Activated naive CD8-positive, alpha-beta T cell treated with anti-CD3 and anti-CD28 coated beads, Interleukin-2, amount 50 U/mL, for 24 hours (primary cell): ENCODE measurements around the gene CAMKMT.

ENCODE experiments used
- ATAC-seq: fragments of 150-1000 bp; cut with Tn5 transposase; one replicate; pipeline ENCODE4 v1.10.0; 2021
- DNase-seq: peaks from one replicate; pipeline ENCODE4 v3.0.0; 2021
- H3K27ac Mint-ChIP-seq: one replicate; pipeline ENCODE4 v1.8.0; 2021; ENCODE audit warnings: mild to moderate bottlenecking, mixed read lengths
- H3K27me3 Mint-ChIP-seq: one replicate; pipeline ENCODE4 v1.8.0; 2021; ENCODE audit warnings: mixed read lengths
- H3K36me3 Mint-ChIP-seq: one replicate; pipeline ENCODE4 v1.8.0; 2021; ENCODE audit warnings: low read depth, mixed read lengths
- H3K4me1 Mint-ChIP-seq: one replicate; pipeline ENCODE4 v1.8.0; 2021; ENCODE audit warnings: mixed read lengths
- H3K4me3 Mint-ChIP-seq: one replicate; pipeline ENCODE4 v1.8.0; 2021; ENCODE audit warnings: mild to moderate bottlenecking, moderate library complexity, mixed read lengths
- H3K9me3 Mint-ChIP-seq: one replicate; pipeline ENCODE4 v1.8.0; 2021; ENCODE audit warnings: mixed read lengths

The CAMKMT gene

GRCh38 chr2:44680983-44681531, 319.3 kb downstream of the CAMKMT start:
- peaks cover 2% of the 10 kb centered on the region for H3K36me3 Mint-ChIP-seq
- H3K4me1 Mint-ChIP-seq: no peaks in the 10 kb centered on the region
- H3K27me3 Mint-ChIP-seq: no peaks in the 10 kb centered on the region
- no peaks in the 10 kb centered on the region for H3K9me3 Mint-ChIP-seq
- ATAC-seq (no peak), DNase-seq (no peak)
- no peak overlapping the region for H3K27ac Mint-ChIP-seq
- H3K4me3 Mint-ChIP-seq: no peak overlapping the region

DNA sequence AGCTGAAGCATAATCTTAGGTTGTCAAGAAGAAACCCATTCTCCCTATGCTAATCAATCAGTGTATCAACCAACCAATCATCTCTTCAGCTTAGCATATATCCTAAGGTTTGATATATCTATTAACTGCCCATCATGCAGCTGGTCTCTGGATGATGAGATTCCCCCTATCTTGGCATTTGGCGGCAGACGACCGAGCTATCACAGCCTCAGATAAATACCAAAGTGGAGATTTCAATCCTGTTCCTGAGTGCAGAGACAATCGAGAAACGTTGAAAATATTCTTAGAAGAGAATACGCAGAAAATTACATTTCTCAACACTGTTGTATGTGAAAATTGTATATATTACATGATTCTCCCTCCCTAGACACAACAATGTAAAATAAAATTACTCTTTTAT, 320.7 kb downstream of the CAMKMT start:
- ATAC-seq: no peak
- Mint-ChIP-seq H3K4me1 (no peaks in the 10 kb centered on the region), H3K36me3 (peaks cover 2% of the 10 kb centered on the region), H3K27me3 (no peaks in the 10 kb centered on the region), H3K27ac (no peak overlapping the region), H3K9me3 (no peaks in the 10 kb centered on the region), H3K4me3 (no peak overlapping the region)
- no peak for DNase-seq

DNA sequence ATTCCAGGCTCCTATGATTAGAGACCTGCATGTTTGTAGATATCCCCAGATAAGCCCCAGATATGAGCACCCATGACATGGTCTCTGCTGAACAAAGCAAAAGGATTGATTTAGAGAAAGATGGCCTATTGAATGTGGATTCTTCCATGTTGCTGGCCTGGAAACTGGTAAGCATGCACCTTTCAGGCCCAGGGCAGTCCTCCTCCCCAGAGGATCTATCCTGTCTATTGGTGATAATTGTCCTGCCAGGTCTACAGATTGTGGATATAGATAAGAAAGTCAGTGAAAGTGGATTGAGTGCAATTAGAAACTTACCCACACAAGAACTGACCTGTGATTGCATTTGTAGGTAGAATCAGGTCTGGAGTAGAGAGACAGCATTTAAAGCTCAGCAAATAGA, 322.8 kb downstream of the CAMKMT start:
- Mint-ChIP-seq H3K36me3 (peaks cover 2% of the 10 kb centered on the region), H3K4me3 (no peak overlapping the region), H3K4me1 (peaks cover 2% of the 10 kb centered on the region), H3K9me3 (no peaks in the 10 kb centered on the region), H3K27me3 (no peaks in the 10 kb centered on the region), H3K27ac (no peak overlapping the region)
- no peak for ATAC-seq
- DNase-seq: no peak

GRCh38 chr2:44686561-44686960, 324.8 kb downstream of the CAMKMT start:
- Mint-ChIP-seq H3K36me3 (peaks cover 2% of the 10 kb centered on the region), H3K27me3 (no peaks in the 10 kb centered on the region), H3K9me3 (no peaks in the 10 kb centered on the region), H3K27ac (no peak overlapping the region), H3K4me1 (peaks cover 3% of the 10 kb centered on the region), H3K4me3 (no peak overlapping the region)
- DNase-seq (no peak), ATAC-seq (no peak)

DNA sequence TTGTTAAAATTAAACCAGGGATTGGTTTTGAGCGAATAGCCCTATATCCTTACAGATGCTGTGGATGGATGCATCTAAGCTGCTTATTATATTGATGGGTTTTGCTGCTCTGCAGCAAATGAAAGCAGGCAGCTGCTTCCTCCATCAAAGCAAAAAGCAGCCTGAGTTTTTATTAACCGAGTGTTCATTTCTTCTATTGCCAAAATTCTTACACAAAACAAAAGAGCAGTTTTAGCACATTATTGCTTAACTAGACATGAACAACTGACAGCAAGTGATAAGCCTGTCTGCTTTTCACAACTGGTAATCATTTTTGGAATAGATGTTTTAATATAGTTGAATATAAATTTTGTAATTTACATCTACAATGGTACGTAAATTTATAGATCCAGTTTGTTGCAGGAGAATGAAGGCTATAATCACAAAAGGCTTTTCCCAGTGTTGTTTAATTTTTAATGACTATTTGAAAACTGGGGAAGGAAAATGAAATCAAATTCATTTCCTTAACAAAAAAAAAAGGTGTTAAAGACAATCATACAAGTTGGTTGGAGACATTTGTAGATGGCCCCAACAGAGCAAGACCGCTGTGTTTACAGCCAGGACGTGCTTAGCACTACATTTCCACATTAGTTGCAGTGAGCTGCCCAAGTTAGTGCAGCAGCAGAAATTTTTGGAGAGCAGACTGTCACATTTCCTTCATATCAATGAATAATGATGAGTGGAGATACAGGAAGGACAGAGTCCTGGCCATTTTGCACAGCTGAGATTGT, 326.1 kb downstream of the CAMKMT start:
- ATAC-seq (no peak), DNase-seq (no peak)
- Mint-ChIP-seq H3K9me3 (no peaks in the 10 kb centered on the region), H3K4me1 (peaks cover 3% of the 10 kb centered on the region), H3K36me3 (peaks cover 2% of the 10 kb centered on the region), H3K27ac (no peak overlapping the region), H3K27me3 (no peaks in the 10 kb centered on the region), H3K4me3 (no peak overlapping the region)

DNA sequence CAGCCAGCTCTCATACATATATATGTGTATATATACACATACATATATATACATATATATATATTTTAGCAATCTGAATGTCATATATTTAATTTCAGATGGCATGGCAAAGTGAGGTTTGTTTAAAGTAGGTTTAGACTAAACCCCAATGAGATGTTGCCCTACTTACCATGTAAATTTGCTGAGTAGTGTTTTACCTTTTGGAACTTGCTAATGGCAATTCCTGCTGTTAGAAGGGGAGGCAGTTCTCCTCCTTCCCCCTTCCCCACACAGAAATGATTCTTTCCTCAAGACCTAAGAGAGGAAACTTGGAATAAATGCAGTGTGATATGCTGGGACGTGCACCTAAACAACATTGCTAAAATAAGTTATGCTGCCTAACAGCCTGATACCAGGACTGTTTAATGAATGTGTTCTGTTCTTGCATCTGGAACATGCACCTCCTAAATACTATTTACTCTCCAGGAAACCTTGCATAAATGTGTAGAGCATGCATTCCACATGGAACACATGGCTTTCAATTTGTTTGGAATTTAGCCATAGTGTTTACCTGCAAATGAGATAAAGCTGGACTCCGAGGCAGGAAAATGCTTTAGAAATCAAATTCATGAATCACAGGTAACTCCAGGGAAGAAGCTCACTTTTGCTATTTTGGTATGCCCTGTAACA, 326.8 kb downstream of the CAMKMT start:
- H3K27ac Mint-ChIP-seq: no peak overlapping the region
- no peaks in the 10 kb centered on the region for H3K27me3 Mint-ChIP-seq
- DNase-seq (no peak), ATAC-seq (no peak)
- H3K4me3 Mint-ChIP-seq: no peak overlapping the region
- no peaks in the 10 kb centered on the region for H3K9me3 Mint-ChIP-seq
- H3K4me1 Mint-ChIP-seq: peaks cover 3% of the 10 kb centered on the region
- peaks cover 2% of the 10 kb centered on the region for H3K36me3 Mint-ChIP-seq

- Mint-ChIP-seq H3K4me3 (no peak overlapping the region), H3K4me1 (peaks cover 3% of the 10 kb centered on the region), H3K27me3 (no peaks in the 10 kb centered on the region), H3K36me3 (no peaks in the 10 kb centered on the region), H3K9me3 (no peaks in the 10 kb centered on the region), H3K27ac (no peak overlapping the region)
- no peak for ATAC-seq
- DNase-seq: no peak
Observed at GRCh38 chr2:44689516-44689915, 327.8 kb downstream of the CAMKMT start.

DNA sequence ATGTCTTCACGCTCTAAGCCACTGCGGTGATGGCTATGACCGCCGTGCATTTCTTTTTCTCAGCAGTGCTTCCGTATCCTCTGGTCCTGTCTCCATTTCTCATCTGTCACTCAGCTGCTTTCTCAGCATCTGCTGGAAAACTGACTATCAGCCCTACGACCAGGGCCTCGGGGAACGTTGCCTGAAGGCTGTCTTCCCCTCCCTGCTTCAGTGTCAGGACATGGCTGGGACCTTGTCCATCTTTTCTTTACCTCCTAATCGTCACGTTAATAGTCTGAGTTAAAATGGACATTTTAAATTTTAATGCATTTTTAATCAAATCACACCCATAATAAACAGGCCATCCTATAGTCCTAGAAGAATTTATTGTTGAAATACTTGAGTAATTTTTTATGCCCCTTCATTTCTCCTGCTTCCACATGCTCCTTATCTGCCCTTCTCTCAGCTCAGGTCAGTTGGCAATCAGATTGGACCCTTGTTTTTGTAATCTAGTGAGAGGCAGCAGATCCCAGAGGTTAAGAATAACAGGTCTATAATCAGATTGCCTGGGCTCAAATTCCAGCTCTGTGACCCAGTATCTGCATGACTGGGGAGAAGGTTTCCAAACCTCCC, 329.5 kb downstream of the CAMKMT start:
- ATAC-seq: no peak
- no peak overlapping the region for H3K27ac Mint-ChIP-seq
- H3K4me1 Mint-ChIP-seq: peaks cover 3% of the 10 kb centered on the region
- no peaks in the 10 kb centered on the region for H3K9me3 Mint-ChIP-seq
- H3K36me3 Mint-ChIP-seq: no peaks in the 10 kb centered on the region
- no peak overlapping the region for H3K4me3 Mint-ChIP-seq
- DNase-seq: no peak
- no peaks in the 10 kb centered on the region for H3K27me3 Mint-ChIP-seq

- no peak overlapping the region for H3K27ac Mint-ChIP-seq
- H3K9me3 Mint-ChIP-seq: no peaks in the 10 kb centered on the region
- no peaks in the 10 kb centered on the region for H3K36me3 Mint-ChIP-seq
- H3K27me3 Mint-ChIP-seq: no peaks in the 10 kb centered on the region
- ATAC-seq (no peak), DNase-seq (no peak)
- peaks cover 3% of the 10 kb centered on the region for H3K4me1 Mint-ChIP-seq
- H3K4me3 Mint-ChIP-seq: no peak overlapping the region
Observed at GRCh38 chr2:44692821-44693220, 331.1 kb downstream of the CAMKMT start.

- H3K4me3 Mint-ChIP-seq: no peak overlapping the region
- H3K27me3 Mint-ChIP-seq: no peaks in the 10 kb centered on the region
- no peaks in the 10 kb centered on the region for H3K4me1 Mint-ChIP-seq
- ATAC-seq (no peak), DNase-seq (no peak)
- H3K9me3 Mint-ChIP-seq: no peaks in the 10 kb centered on the region
- H3K36me3 Mint-ChIP-seq: no peaks in the 10 kb centered on the region
- no peak overlapping the region for H3K27ac Mint-ChIP-seq
Observed at GRCh38 chr2:44700824-44701223, 339.1 kb downstream of the CAMKMT start.

- ATAC-seq (no peak), DNase-seq (no peak)
- Mint-ChIP-seq H3K27me3 (no peaks in the 10 kb centered on the region), H3K9me3 (no peaks in the 10 kb centered on the region), H3K4me3 (no peak overlapping the region), H3K27ac (no peak overlapping the region), H3K36me3 (peaks cover 4% of the 10 kb centered on the region), H3K4me1 (peaks cover 6% of the 10 kb centered on the region)
Observed at GRCh38 chr2:44705356-44705755, 343.6 kb downstream of the CAMKMT start.

- Mint-ChIP-seq H3K27me3 (no peaks in the 10 kb centered on the region), H3K9me3 (no peaks in the 10 kb centered on the region), H3K36me3 (peaks cover 4% of the 10 kb centered on the region), H3K4me3 (no peak overlapping the region), H3K27ac (no peak overlapping the region), H3K4me1 (peaks cover 6% of the 10 kb centered on the region)
- DNase-seq: no peak
- no peak for ATAC-seq
Observed at GRCh38 chr2:44705876-44706480, 344.2 kb downstream of the CAMKMT start.

GRCh38 chr2:44706681-44707553, 345.2 kb downstream of the CAMKMT start:
- ATAC-seq: no peak
- H3K9me3 Mint-ChIP-seq: no peaks in the 10 kb centered on the region
- H3K27ac Mint-ChIP-seq: no peak overlapping the region
- DNase-seq: no peak
- H3K27me3 Mint-ChIP-seq: no peaks in the 10 kb centered on the region
- H3K36me3 Mint-ChIP-seq: peaks cover 4% of the 10 kb centered on the region
- no peak overlapping the region for H3K4me3 Mint-ChIP-seq
- peaks cover 6% of the 10 kb centered on the region for H3K4me1 Mint-ChIP-seq
